Left renal cortex interstitium (tissue), 4 donors: ENCODE results near the gene CHIC2. TPM values are rescaled to one million over a fixed set of nuclear protein-coding genes. Genes with fewer than 3 reads are reported as not detected.
"Not testable (repeated sequence)": the region's sequence is repeated elsewhere in the genome, so short reads cannot be mapped to it uniquely, and the experiment has no call there.

Experiments
- DNase-seq, 4 donors: peaks; one replicate each; pipeline ENCODE4 v3.0.0-alpha.2; 2013; ENCODE audit warnings: low read depth in 4 of 4, low spot score in 2 of 4, missing footprints in 1 of 4
- polyA plus RNA-seq, 4 donors: library from polyadenylated mRNA; unstranded; fragments of 120-200 nt; gene quantifications; one replicate each; pipeline ENCODE4 v1.2.1, GENCODE V29; 2013; ENCODE audit not compliant: insufficient read length in 4 of 4

The CHIC2 gene
- polyA plus RNA-seq, result 10 to 100 TPM; 29.0 to 35.9 (median 32.4) TPM

DNA sequence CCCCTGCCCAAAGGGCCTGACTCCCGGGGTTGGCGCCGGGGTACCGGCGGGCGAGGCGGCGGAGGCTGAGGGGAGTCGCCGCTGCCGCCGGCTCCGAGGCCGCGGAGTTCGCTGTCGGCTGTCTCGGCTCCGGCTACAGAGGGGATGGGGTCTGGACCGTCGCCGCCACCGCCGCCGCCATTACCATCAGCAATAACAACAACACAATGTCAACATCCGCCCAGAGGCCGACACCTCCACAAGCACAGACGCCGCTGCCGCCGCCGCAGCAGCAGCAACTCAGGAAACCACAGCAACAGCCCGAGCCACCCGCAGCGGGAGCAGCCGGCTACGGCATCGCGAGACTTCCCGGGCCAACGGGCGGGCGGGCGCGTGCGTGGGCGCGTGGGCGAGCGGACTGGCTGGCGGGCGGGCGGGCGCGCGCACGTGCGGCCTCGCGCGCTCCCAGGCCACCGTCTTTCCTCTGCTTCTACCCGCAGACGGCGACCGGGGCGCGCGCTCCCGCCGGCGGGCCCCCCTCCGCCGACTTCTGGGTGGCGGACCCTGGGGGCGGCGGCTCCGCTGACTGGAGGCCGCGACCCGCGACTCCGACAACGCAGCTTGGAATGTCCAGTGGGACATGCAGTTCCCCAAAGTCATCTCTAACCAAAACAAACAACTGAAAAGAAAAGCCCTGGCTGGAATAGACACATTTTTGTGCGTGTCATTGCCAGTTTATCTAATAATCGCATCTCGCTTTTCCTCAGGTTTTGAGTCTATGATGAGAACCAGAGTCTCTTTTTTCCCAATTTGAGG lies at the start of gene CHIC2:
Gene CHIC2, minus strand, starts transcription at position 289 of the 795 bp plus-strand sequence. CDS start 305 bp downstream, outside the sequence.
- DNase-seq, result peak; percentile 45 to 85 (median 78)

DNA sequence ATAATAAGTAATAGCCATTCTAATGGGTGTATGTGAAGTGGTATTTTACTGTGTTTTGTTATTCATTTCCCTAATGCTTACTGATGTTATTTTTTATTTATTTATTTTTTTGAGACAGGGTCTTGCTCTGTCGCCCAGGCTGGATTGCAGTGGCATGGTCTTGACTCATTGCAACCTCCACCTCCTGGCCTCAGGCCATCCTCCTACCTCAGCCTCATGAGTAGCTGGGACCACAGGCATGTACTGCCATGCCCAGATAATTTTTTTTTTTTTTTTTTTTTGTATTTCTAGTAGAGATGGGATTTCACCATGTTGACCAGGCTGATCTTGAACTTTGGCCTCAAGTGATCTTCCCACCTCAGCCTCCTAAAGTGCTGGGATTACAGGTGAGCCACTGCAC lies 48.8 kb upstream of the CHIC2 start:
- DNase-seq, result not testable (repeated sequence)

GRCh38 chr4:54110019-54110416 lies 45.6 kb upstream of the CHIC2 start:
- DNase-seq, result no peak

DNA sequence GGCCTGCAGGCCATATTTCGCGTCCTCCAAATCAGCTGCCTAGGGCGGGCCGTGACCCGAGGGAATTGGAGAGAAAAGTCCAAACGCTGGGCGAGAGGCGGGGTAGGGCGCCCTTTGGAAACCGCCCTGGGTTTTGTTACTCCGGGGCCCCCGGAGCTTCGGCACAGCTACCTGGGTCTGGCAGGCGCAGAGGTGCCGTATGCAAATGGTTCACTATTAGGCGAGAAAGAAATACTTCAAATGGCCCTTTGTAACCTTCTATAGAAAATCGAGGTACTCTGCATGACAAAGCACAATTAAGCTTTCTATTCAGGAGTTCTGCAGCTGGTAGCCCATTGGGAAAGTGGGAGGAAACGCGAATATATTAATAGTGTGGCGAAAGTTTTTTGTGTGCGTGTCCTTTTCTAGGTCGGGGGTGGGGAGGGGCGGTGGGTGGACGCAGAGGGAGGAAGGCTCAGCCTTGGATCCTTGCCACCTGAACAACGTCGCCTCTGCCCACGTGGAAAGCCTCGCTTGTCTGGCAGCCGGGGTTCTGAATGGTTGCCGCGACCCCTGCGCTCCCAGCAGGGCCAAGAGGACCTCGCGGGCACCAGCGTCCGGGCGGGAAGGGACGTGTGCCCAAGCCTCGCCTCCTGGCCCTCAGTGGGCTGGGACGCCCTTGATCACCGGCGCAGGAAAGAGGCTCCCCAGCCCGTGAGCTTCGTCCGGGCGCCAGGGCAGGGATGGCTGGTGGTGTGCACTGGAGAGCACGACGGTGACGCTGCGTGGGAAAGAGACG lies 45.0 kb upstream of the CHIC2 start:
- no peak for DNase-seq

GRCh38 chr4:54107951-54108748 lies 43.7 kb upstream of the CHIC2 start:
- no peak for DNase-seq

- DNase-seq, result no peak
These were observed 40.5 kb upstream of the CHIC2 start for GRCh38 chr4:54104907-54105306.

- DNase-seq, result no peak
These were observed 38.8 kb upstream of the CHIC2 start for GRCh38 chr4:54103190-54103574.

- DNase-seq, result no peak
These were observed 38.2 kb upstream of the CHIC2 start for GRCh38 chr4:54102531-54103106.

DNA sequence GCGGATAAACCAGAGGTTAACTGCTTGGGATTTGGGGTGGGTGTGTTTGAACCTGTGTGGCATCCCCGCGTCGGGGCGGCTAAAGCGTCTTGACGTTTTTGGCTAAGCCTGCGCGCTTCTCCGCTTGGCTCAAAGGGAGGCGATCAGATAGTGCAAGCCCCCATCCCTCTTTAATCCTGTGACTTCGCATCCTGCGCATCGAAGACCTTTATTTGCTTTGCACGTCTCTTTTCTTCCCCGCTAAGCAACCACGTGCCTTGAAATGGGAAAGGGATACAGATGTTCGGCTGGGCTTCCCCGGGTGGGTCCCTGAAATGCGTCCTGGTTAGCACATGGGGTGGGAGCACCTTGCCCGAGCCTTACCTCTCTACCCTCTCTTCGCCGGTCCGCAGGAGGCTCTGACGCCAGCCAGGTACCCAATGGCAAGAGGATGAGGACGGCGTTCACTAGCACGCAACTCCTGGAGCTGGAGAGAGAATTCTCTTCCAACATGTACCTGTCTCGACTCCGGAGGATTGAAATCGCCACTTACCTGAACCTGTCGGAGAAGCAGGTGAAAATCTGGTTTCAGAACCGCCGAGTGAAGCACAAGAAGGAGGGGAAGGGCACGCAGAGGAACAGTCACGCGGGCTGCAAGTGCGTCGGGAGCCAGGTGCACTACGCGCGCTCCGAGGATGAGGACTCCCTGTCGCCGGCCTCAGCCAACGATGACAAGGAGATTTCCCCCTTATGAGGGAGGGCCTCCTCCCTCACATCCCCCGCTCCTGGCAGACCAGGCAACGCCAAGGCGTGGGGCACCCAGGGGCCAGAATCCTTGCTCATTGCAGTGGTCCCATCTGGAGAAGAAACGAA lies 37.0 kb upstream of the CHIC2 start:
- no peak for DNase-seq

DNA sequence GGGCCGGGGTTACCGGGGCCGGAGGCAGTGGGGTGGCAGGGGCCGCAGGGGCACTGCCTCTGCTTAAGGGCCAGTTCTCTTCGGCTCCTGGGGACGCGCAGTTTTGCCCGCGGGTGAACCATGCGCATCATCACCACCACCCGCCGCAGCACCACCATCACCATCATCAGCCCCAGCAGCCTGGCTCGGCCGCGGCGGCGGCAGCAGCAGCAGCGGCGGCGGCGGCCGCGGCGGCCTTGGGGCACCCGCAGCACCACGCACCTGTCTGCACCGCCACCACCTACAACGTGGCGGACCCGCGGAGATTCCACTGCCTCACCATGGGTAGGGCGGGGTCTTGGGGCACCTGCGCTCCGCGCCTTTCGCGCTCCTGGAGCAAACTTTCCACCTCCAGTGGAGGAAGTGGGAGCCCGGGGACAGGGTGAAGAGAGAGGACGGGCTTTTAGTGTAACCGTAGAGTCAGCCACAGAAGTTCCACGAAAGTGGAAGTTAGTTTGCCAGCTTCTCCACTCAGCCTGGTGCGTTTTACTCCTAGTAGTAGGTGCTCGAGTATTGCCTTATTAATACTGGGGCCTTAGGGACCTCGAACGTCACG lies 36.3 kb upstream of the CHIC2 start:
- no peak for DNase-seq

DNA sequence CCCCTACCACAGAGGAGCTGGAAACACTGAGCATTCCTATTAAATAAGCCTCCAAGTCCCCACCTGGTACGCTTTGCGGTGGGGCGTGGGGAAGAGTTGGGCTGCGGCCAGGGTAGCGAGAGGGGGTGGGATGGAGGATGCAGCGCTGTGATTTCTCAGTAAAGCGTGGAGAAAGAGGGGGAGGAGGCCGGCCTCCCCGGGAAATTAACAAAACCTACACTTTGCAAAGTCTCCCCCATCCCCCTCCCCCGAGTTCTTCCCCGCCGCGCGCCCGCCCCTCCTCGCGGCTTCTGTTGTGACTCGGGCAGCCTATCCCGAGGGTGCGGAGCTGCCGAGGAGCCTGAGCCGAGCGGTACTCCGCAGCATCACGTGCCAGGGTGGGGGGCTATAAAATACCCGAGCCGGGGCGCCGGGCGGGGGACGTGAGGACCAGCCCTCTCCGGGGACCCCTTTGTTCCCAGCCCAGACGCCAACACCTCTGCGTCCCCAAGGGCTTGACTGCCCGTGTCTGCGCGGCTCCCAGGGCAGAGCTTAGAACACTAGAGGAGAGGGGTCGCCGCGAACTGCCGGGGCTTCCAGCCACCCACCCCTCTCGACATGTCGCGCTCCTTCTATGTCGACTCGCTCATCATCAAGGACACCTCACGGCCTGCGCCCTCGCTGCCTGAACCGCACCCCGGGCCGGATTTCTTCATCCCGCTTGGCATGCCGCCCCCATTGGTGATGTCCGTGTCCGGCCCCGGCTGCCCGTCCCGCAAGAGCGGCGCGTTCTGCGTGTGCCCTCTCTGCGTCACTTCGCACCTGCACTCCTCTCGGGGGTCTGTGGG lies 35.6 kb upstream of the CHIC2 start, which contains the start of gene GSX2:
Gene GSX2, plus strand, starts transcription at position 416 of the 827 bp plus-strand sequence. Its CDS starts 182 bp downstream, at position 598.
- DNase-seq, result no peak

GRCh38 chr4:54099287-54099747 lies 34.9 kb upstream of the CHIC2 start:
- DNase-seq, result no peak

- no peak for DNase-seq
These were observed 34.0 kb upstream of the CHIC2 start for GRCh38 chr4:54098375-54098774.

DNA sequence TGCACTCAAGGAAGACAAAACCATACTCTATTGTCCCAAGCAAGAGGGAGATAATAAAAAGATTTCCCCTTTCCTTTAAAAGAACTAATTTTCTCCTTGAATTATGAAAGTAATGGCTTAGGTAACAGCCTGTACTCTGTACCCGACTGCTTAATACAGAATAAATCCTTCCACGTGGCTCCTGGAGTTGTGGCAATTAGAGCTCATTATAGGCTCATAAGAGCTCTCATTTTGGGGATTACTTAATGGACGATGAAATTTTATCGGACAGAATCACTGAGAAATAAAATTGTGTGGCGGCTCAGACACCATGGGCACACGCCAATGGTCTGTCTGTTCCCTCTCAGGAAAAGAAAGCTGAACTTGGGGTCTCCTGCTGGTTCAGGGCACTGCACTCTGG lies 32.7 kb upstream of the CHIC2 start:
- no peak for DNase-seq

GRCh38 chr4:54096295-54096962 lies 32.0 kb upstream of the CHIC2 start:
- no peak for DNase-seq

GRCh38 chr4:54095110-54095825 lies 30.9 kb upstream of the CHIC2 start:
- no peak for DNase-seq

DNA sequence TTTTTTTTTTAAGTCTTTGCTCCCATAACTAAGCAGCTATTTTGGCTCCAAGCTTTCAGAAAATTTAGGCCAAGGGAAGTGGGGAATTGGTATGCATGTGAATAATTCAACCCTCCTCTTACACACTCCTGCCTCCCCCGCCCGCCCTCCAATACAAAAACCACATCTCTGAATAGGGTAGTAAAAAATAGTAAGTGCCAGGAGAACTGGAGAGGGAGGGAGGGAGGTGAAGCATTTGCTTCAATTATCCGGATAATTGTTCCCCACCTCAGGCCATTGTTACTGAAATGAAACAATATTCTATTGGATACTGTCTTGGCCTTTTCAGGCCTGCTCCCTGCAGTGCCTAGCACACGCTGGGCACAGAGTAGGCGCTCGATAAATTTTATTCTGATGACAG lies 30.0 kb upstream of the CHIC2 start:
- DNase-seq, result no peak
